Ecto neural progenitor cell (in vitro differentiated cells): ENCODE results near the gene UBE2V1.
A peak's percentile ranks its signal among the peaks of the same experiment; 100 is the strongest.
"Not testable (repeated sequence)": the region's sequence is repeated elsewhere in the genome, so short reads cannot be mapped to it uniquely, and the experiment has no call there.

Source experiments
- DNase-seq: peaks from one replicate; pipeline ENCODE4 v3.0.0-alpha.2; 2018; ENCODE audit warnings: low spot score

Gene UBE2V1

GRCh38 chr20:50137702-50138101 is 24.8 kb upstream of the UBE2V1 start:
- not testable (repeated sequence) for DNase-seq

DNA sequence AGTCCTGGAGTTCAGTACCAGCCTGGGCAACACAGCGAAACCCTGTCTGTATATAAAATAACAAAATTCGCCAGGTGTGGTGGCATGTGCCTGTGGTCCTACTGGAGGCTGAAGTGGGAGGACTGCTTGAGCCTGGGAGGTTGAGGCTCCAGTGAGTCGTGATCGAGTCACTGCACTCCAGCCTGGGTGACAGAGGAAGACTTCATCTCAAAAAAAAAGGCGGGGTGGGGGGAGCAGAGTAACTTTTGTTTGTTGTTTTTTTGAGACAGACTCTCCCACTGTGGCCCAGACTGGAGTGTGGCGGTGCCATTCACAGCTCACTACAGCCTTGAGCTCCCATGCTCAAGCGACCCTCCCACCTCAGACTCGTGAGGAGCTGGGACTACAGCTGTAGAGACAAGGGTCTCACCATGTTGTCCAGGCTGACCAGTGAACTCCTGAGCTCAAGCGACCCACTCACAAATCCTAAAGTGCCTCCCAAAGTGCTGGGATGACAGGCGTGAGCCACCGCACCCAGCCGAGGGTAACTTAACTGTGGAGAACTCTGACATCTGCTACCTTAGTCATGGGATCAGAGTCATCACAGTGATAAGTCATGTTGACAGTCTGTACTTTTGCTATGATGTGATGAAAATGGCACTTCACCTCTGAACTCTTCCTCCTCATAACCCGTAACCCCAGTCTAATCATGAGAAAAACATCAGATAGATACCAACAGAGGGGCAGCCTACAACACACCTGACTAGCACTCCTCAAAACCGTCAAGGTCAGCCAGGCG is 24.1 kb upstream of the UBE2V1 start:
- no peak for DNase-seq

GRCh38 chr20:50135157-50135556 is 22.2 kb upstream of the UBE2V1 start:
- not testable (repeated sequence) for DNase-seq

- no peak for DNase-seq
Observed at GRCh38 chr20:50133474-50134217, 20.7 kb upstream of the UBE2V1 start.

DNA sequence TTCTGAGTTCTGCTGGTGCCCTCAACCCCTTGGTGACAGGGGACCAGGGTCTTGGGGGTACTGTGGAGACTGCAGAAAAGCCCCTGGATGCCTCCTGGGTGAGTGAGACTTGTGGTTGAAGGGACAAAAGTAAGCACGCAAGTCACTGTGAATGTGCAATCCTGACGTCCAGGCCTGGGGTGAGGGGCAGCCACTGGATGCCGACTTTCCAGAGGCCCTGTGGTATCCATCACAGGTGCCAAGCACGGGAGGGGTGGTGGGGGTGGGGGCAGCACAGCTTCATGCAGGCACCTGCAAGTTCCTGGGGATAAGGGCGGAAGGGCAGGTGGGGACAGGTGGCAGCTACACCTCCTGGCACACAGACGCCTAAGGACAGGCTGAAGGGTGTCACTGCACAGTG is 20.1 kb upstream of the UBE2V1 start:
- no peak for DNase-seq

- no peak for DNase-seq
Observed at GRCh38 chr20:50130995-50131394, 18.0 kb upstream of the UBE2V1 start.

DNA sequence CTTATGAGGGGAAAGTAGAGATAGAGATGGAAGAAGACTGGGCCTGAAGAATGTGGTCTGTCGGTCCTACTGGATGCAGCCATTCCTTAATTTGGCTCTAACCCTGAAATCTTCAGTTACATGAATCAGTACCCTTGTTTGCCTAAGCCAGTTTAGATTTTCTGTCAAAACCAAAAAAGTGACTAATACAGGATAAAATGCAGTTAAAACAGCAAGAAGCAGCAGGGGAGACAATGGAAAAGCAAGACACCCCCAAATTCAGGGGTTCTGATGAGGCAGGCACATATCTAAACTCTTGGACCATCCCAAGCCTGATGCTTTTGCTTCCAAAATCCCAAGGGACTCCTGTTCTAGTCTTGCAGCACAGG is 17.4 kb upstream of the UBE2V1 start:
- DNase-seq, result no peak

DNA sequence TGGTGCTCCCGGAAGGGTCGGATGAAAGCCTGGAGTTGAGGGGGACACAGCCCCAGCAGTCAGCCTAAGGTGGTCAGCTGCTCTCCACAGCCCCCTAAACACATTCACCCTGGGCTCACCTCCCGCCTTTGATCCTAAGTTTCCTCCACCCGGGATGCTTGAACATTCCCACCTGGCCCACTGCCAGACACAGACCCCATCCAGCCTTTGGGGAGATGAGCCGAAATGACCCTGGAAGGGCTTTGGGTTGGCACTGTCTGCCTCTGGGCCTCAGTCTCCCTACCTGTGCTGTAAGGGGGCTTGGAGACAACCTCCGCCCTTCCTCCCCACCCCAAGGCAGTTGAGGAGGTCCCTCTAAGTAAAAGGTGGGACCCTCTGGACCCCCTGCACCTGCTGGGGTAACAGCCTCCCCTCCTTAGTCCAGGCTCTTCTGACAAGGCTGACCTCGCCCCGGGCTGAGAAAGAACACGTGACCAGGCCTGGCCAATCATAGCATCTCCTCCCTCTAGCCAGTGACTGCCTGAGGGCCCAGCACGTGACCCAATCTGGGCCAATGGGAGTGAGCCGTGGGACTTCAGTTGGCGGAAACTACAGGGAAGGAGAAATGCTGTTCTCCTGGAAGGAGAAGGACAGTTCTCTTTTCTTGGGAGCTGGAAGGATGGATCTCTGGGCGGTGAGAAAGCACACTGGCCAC is 16.9 kb upstream of the UBE2V1 start:
- DNase-seq, result no peak

GRCh38 chr20:50128520-50128905 is 15.6 kb upstream of the UBE2V1 start:
- DNase-seq, result no peak

- no peak for DNase-seq
Observed at GRCh38 chr20:50127587-50128519, 14.9 kb upstream of the UBE2V1 start.

- DNase-seq, result no peak
Observed at GRCh38 chr20:50126662-50127061, 13.7 kb upstream of the UBE2V1 start.

- DNase-seq, result no peak
Observed at GRCh38 chr20:50125279-50125678, 12.3 kb upstream of the UBE2V1 start.

- DNase-seq, result no peak
Observed at GRCh38 chr20:50124496-50124895, 11.5 kb upstream of the UBE2V1 start.

GRCh38 chr20:50123418-50123817 is 10.5 kb upstream of the UBE2V1 start:
- no peak for DNase-seq

GRCh38 chr20:50122763-50123162 is 9.8 kb upstream of the UBE2V1 start:
- no peak for DNase-seq

- no peak for DNase-seq
Observed at GRCh38 chr20:50121858-50122271, 8.9 kb upstream of the UBE2V1 start.

GRCh38 chr20:50120935-50121693 is 8.2 kb upstream of the UBE2V1 start:
- DNase-seq, result peak; percentile 59

GRCh38 chr20:50118203-50118602 is 5.3 kb upstream of the UBE2V1 start:
- no peak for DNase-seq

GRCh38 chr20:50116368-50116999 is 3.5 kb upstream of the UBE2V1 start:
- DNase-seq, result no peak

DNA sequence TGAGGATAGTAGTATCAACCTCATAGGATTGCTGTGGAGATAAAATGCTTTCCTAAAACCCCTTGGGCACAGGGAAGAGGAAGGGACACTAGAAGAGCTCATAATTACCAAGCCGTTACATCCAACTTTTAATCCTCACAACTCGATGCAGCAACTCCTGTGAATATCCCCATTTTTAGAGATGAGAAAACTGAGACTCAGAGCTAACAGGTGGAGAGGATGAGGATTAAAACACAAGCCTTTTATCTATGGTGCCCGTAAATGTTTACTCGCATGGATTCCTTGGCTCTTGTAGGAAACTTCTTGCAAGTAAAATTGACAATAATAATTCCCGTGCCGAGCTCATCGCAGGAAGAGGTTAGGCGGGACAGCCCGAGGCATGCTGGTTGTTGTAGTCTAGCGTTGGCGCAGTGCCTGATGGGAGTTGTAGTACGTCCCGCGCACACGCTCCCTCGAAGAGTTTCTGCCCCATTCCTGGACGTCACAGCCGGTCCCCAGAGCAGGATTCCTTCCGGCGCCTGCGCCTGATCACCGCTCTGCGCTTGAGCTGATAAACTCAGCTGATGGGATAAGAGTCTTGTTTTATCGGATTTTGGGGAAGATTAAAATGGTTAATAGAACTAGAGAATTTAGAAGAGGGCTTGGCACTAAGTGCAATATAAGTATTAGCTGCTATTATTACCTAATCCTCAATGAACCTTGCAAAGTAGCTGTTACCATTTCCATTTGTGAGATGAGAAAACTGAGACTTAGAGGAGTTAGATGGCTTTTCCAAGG is 2.8 kb upstream of the UBE2V1 start:
- peak; percentile 92 for DNase-seq
